Retinal pigment epithelial cell (primary cell): Measurements from ENCODE around the gene CSKMT.
"Not testable (repeated sequence)": the region's sequence is repeated elsewhere in the genome, so short reads cannot be mapped to it uniquely, and the experiment has no call there.

Experiments used
- DNase-seq: peaks from one replicate; pipeline ENCODE4 v3.0.0-alpha.2; 2010; ENCODE audit warnings: low read depth
- H3K4me3 ChIP-seq: 2 replicates; pipeline ENCODE4 v1.5.1; 2011; ENCODE audit warnings: mild to moderate bottlenecking, low read length, control low read depth, moderate library complexity
- CTCF ChIP-seq: conservative IDR thresholded peaks from 2 replicates; pipeline ENCODE4 v1.5.1; 2011; ENCODE audit warnings: low read depth, low read length, control low read depth, inconsistent platforms

The CSKMT gene

DNA sequence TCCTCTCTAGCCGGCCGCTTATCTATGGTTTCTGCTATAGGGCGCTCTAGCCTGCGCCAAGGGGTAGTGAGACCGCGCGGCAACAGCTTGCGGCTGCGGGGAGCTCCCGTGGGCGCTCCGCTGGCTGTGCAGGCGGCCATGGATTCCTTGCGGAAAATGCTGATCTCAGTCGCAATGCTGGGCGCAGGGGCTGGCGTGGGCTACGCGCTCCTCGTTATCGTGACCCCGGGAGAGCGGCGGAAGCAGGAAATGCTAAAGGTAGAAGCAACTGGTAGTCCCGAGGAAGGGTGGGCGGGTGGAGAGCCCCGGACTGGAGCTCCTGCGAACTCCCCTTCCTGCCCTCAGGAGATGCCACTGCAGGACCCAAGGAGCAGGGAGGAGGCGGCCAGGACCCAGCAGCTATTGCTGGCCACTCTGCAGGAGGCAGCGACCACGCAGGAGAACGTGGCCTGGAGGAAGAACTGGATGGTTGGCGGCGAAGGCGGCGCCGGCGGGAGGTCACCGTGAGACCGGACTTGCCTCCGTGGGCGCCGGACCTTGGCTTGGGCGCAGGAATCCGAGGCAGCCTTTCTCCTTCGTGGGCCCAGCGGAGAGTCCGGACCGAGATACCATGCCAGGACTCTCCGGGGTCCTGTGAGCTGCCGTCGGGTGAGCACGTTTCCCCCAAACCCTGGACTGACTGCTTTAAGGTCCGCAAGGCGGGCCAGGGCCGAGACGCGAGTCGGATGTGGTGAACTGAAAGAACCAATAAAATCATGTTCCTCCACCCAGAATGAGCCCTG, 6.7 kb downstream of the CSKMT start, which contains the start of the genes LBHD1 and UQCC3:
Gene LBHD1 (minus strand): TSS at position 660 of the 782 bp plus-strand sequence. CDS start 2,236 bp downstream, outside the sequence.
Gene UQCC3 (plus strand): TSS at position 66 of the 782 bp plus-strand sequence. CDS start 73 bp downstream, at position 139.
- no peak for TF ChIP-seq CTCF
- peak; percentile 61 for DNase-seq
- peak within 1 kb of the TSS; percentile 85 for H3K4me3 ChIP-seq

GRCh38 chr11:62673196-62673525, 8.0 kb downstream of the CSKMT start:
- DNase-seq, result no peak
- TF ChIP-seq CTCF, result no peak
- H3K4me3 ChIP-seq, result no peak overlapping the region

GRCh38 chr11:62675415-62675814, 10.3 kb downstream of the CSKMT start:
- H3K4me3 ChIP-seq, DNase-seq: not testable (repeated sequence)

GRCh38 chr11:62676698-62677097, 11.6 kb downstream of the CSKMT start:
- TF ChIP-seq CTCF, result no peak
- no peak for DNase-seq
- H3K4me3 ChIP-seq, result no peak overlapping the region

- TF ChIP-seq CTCF, result no peak
- no peak overlapping the region for H3K4me3 ChIP-seq
- no peak for DNase-seq
Measured at GRCh38 chr11:62677156-62677555, 12.0 kb downstream of the CSKMT start.

GRCh38 chr11:62677714-62678113, 12.6 kb downstream of the CSKMT start:
- DNase-seq, result no peak
- TF ChIP-seq CTCF, result no peak
- H3K4me3 ChIP-seq, result peak overlapping the region; percentile 95

- H3K4me3 ChIP-seq, result peak overlapping the region; percentile 95
- no peak for TF ChIP-seq CTCF
Measured at GRCh38 chr11:62678433-62678769, 13.3 kb downstream of the CSKMT start.

More at GRCh38 chr11:62678433-62678769, 13.3 kb downstream of the CSKMT start:
- no peak for DNase-seq
